Gastroesophageal sphincter (tissue), 3 donors: ENCODE results near the gene SLC7A7.
A peak's percentile ranks its signal among the peaks of the same experiment; 100 is the strongest.

Source experiments
- EP300 ChIP-seq: sonication (generic); formaldehyde crosslinking; IDR thresholded peaks from one replicate; pipeline ENCODE4 v1.6.1; 2017; ENCODE audit warnings: antibody characterized with exemption, mild to moderate bottlenecking
- POLR2A ChIP-seq, 2 donors: fragments of 450-650 bp; IDR thresholded peaks; one replicate each; pipeline ENCODE4 v1.6.1; 2017; ENCODE audit warnings: antibody characterized with exemption in 2 of 2, mild to moderate bottlenecking in 2 of 2, moderate library complexity in 1 of 2
- POLR2AphosphoS5 ChIP-seq: sonication (generic); formaldehyde crosslinking; IDR thresholded peaks from one replicate; pipeline ENCODE4 v1.6.1; 2017; ENCODE audit warnings: antibody characterized with exemption
- TF ChIP-seq, protein P1 (sequence below), 4 experiments: fragments of 200-600 bp in 2 of 4; fragments of 450-650 bp in 2 of 4; sonication (generic) in 1 of 4; IDR thresholded peaks; one replicate each; pipeline ENCODE4 v1.5.1; 2017 to 2019; ENCODE audit warnings: antibody characterized with exemption in 4 of 4, mild to moderate bottlenecking in 2 of 4, moderate library complexity in 2 of 4

- TF ChIP-seq, protein P1, sequence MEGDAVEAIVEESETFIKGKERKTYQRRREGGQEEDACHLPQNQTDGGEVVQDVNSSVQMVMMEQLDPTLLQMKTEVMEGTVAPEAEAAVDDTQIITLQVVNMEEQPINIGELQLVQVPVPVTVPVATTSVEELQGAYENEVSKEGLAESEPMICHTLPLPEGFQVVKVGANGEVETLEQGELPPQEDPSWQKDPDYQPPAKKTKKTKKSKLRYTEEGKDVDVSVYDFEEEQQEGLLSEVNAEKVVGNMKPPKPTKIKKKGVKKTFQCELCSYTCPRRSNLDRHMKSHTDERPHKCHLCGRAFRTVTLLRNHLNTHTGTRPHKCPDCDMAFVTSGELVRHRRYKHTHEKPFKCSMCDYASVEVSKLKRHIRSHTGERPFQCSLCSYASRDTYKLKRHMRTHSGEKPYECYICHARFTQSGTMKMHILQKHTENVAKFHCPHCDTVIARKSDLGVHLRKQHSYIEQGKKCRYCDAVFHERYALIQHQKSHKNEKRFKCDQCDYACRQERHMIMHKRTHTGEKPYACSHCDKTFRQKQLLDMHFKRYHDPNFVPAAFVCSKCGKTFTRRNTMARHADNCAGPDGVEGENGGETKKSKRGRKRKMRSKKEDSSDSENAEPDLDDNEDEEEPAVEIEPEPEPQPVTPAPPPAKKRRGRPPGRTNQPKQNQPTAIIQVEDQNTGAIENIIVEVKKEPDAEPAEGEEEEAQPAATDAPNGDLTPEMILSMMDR (IDR thresholded peaks at IDR 0.05), result peak in 1 of 4 experiments; percentile 12
- TF ChIP-seq POLR2A (IDR thresholded peaks at IDR 0.05), result no peak
- no peak for TF ChIP-seq EP300
- TF ChIP-seq POLR2AphosphoS5, result peak; percentile 86
Measured at GRCh38 chr14:22850944-22851764, 35.9 kb upstream of the SLC7A7 start.
